ENCODE results near the gene RRAGB. TPM values are rescaled to one million over a fixed set of nuclear protein-coding genes. Genes with fewer than 3 reads are reported as not detected.

Gene RRAGB
- total and polyA plus RNA-seq, 2 of the 4 experiments (the other 2 are of a cell fraction): 9.1 to 15.1 TPM

GRCh38 chrX:55738969-55739368 is 21.4 kb downstream of the RRAGB start:
- Histone ChIP-seq H4K8ac (ENCODE audit: low read depth in 2 of 2, low read length in 2 of 2) (no peak overlapping the region), H3K27ac (ENCODE audit: insufficient read depth, low read length) (no peak overlapping the region), H3K27me3 (ENCODE audit: control insufficient read depth, insufficient read depth, low read length) (no peaks in the 10 kb centered on the region), H4K20me1 (ENCODE audit: insufficient read depth, low read length) (no peaks in the 10 kb centered on the region), H4K91ac (ENCODE audit: insufficient read depth, low read depth, low read length) (no peak overlapping the region), H3K4me3 (ENCODE audit: insufficient read depth, low read depth, low read length) (no peak overlapping the region), H4K5ac (ENCODE audit: low read depth, low read length) (no peak overlapping the region), H3K4me1 (ENCODE audit: control insufficient read depth, insufficient read depth, low read length) (no peaks in the 10 kb centered on the region), H3K14ac (replicated peaks; ENCODE audit: low read depth, low read length) (no peak overlapping the region), H2BK20ac (ENCODE audit: low read depth, low read length) (no peak overlapping the region), H3K9me1 (ENCODE audit: insufficient read depth, low read length) (no peaks in the 10 kb centered on the region), H3K23ac (ENCODE audit: low read depth, low read length) (no peak overlapping the region), H2AK9ac (replicated peaks; ENCODE audit: low read depth, low read length, poor library complexity) (no peak overlapping the region), H2AFZ (replicated peaks; ENCODE audit: low read length, poor library complexity) (no peak overlapping the region), H3K4me2 (ENCODE audit: low read depth, low read length) (no peak overlapping the region), H3K9me3 (ENCODE audit: control insufficient read depth, insufficient read depth, low read length) (no peaks in the 10 kb centered on the region), H2BK120ac (ENCODE audit: low read depth, low read length) (no peak overlapping the region), H2AK5ac (ENCODE audit: low read depth, low read length) (no peak overlapping the region), H3K9ac (ENCODE audit: low read depth, low read length) (no peak overlapping the region), H3K4ac (ENCODE audit: low read depth, low read length) (no peak overlapping the region), H2BK15ac (ENCODE audit: low read depth, low read length) (no peak overlapping the region), H3K56ac (ENCODE audit: extremely low read depth, insufficient read depth, low read length) (no peak overlapping the region), H2BK5ac (ENCODE audit: low read depth, low read length, poor library complexity, severe bottlenecking) (no peak overlapping the region), H3K36me3 (ENCODE audit: control insufficient read depth, insufficient read depth, low read length) (peaks cover 9% of the 10 kb centered on the region), H3K18ac (ENCODE audit: low read depth, low read length) (no peak overlapping the region), H3K79me1 (ENCODE audit: low read depth in 1 of 2, low read length in 2 of 2) (no peaks in the 10 kb centered on the region)
- CTCF ChIA-PET: no interaction called here
- POLR2A ChIA-PET (ENCODE audit: unreplicated experiment): no interaction called here
- no TSS peak for BruUV-seq (replicated peaks)
- intact Hi-C loops (cut with micrococcal nuclease): no loop called here
- DNase-seq (no peak), ATAC-seq (ENCODE audit: low read depth) (no peak)
- TF ChIP-seq USF2 (IDR thresholded peaks at IDR 0.05; ENCODE audit: low read depth, low read length) (no peak), RAD21 (IDR thresholded peaks at IDR 0.05; ENCODE audit: low read length) (no peak), CEBPB (IDR thresholded peaks at IDR 0.05; ENCODE audit: low read depth, low read length) (no peak), MAFK (IDR thresholded peaks at IDR 0.05; ENCODE audit: low read depth, low read length) (no peak), NFE2L2 (IDR thresholded peaks at IDR 0.05; ENCODE audit: low read depth, low read length) (no peak), CHD1 (IDR thresholded peaks at IDR 0.05; ENCODE audit: low read depth, low read length) (no peak), RFX5 (IDR thresholded peaks at IDR 0.05; ENCODE audit: low read depth, low read length) (no peak), BHLHE40 (IDR thresholded peaks at IDR 0.05; ENCODE audit: low read depth, low read length) (no peak), MXI1 (IDR thresholded peaks at IDR 0.05; ENCODE audit: borderline replicate concordance, low read depth, low read length) (no peak), FOS (IDR thresholded peaks at IDR 0.05; ENCODE audit: low read depth, low read length) (no peak), RCOR1 (IDR thresholded peaks at IDR 0.05; ENCODE audit: insufficient replicate concordance, low read length) (no peak), CTCF (conservative IDR thresholded peaks at IDR 0.05; ENCODE audit: low read depth, low read length) (no peak), MAZ (IDR thresholded peaks at IDR 0.05; ENCODE audit: borderline replicate concordance, low read depth, low read length) (no peak), POLR2A (IDR thresholded peaks at IDR 0.05; ENCODE audit: low read depth, low read length) (no peak), SMC3 (IDR thresholded peaks at IDR 0.05; ENCODE audit: low read depth, low read length) (no peak)
- TF ChIP-seq, protein P1, sequence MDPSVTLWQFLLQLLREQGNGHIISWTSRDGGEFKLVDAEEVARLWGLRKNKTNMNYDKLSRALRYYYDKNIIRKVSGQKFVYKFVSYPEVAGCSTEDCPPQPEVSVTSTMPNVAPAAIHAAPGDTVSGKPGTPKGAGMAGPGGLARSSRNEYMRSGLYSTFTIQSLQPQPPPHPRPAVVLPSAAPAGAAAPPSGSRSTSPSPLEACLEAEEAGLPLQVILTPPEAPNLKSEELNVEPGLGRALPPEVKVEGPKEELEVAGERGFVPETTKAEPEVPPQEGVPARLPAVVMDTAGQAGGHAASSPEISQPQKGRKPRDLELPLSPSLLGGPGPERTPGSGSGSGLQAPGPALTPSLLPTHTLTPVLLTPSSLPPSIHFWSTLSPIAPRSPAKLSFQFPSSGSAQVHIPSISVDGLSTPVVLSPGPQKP (IDR thresholded peaks at IDR 0.05; ENCODE audit: borderline replicate concordance, low read depth, low read length): no peak
- in situ Hi-C loops (cut with MboI; ENCODE audit: low sequenced_read_pairs): no loop called here
- WGBS, 2 experiments (ENCODE audit: extremely low coverage in 2 of 2, insufficient read length in 1 of 2): 89% methylated on average over 3 of the region's 4 CpGs; no CpG with 5 or more reads in 1 of the 2 experiments
- dilution Hi-C loops (cut with HindIII; ENCODE audit: low sequenced_read_pairs, unreplicated experiment): no loop called here
